ENCODE measurements around the gene CTNNA2. TPM values are rescaled to one million over a fixed set of nuclear protein-coding genes. Genes with fewer than 3 reads are reported as not detected.

The CTNNA2 gene
- total and polyA plus RNA-seq, 2 of the 8 experiments (the other 6 are each of a cell fraction or from before 2014, with no cell fraction given), result 3.9 to 9.0 TPM

DNA sequence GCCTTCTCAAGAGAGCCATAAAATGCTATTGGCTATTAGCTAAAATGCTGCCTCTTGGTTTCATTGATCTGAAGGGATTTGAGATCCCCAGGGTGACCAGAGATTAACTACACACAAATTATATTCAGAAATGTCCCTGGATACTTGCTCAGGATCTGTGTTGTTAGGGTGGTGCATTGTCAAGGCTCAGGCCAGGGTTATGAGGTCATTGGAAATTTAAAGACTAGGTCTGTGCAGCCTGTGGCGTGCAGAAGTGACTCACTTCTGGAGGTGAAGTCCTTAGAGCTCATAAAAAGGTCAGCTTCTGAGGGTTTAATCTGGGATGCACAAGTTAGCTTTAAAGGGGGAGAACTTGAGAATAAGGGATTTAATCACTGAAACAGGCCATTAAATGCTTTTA lies 768.2 kb downstream of the CTNNA2 start:
- CTCF ChIA-PET (ENCODE audit: partially characterized antibody), result no interaction called here
- H3K79me1 ChIP-seq (ENCODE audit: low read depth, low read length), result no peaks in the 10 kb centered on the region
- no peak overlapping the region for H2BK20ac ChIP-seq (ENCODE audit: low read length)
- no peak overlapping the region for H4K5ac ChIP-seq (ENCODE audit: insufficient read length, low read depth, low read length)
- H3K36me3 ChIP-seq (ENCODE audit: control insufficient read depth in 2 of 4, insufficient read depth in 4 of 4, low read length in 3 of 4), result no peaks in the 10 kb centered on the region
- H2BK15ac ChIP-seq (ENCODE audit: low read length), result no peak overlapping the region
- 0 out of 4 replicates have a peak, but pooled peaks cover 0 to 4% of the 10 kb centered on the region in 2 experiments for H3K9me3 ChIP-seq (ENCODE audit: insufficient read depth in 2 of 2, low read depth in 1 of 2, low read length in 1 of 2)
- no peaks in the 10 kb centered on the region for H3K4me1 ChIP-seq (replicated peaks in 1 of 4; ENCODE audit: control insufficient read depth in 3 of 4, insufficient read depth in 4 of 4, low read length in 3 of 4)
- H2AFZ ChIP-seq (ENCODE audit: low read length), result no peak overlapping the region
- no peaks in the 10 kb centered on the region for H3K79me2 ChIP-seq (ENCODE audit: control insufficient read depth in 1 of 2, insufficient read depth in 2 of 2, low read length in 2 of 2)
- no peak overlapping the region for H3K18ac ChIP-seq (ENCODE audit: extremely low read depth, low read length)
- 90% methylated on average over 1 of the region's 1 CpG; no CpG with 5 or more reads in 1 of the 2 experiments for whole genome bisulfite sequencing, 2 experiments (ENCODE audit: extremely low coverage in 1 of 2, insufficient coverage in 1 of 2, insufficient read length in 1 of 2, insufficient replicate concordance in 2 of 2, low coverage in 1 of 2, low lambda C conversion rate in 2 of 2, missing lambda C conversion rate in 1 of 2)
- H3K4me2 ChIP-seq (ENCODE audit: insufficient read depth in 1 of 2, low read depth in 2 of 2, low read length in 2 of 2), result no peak overlapping the region
- no peak overlapping the region for H2BK120ac ChIP-seq (replicated peaks; ENCODE audit: low read depth, low read length)
- FAIRE-seq, result no peak
- no peak overlapping the region for H4K91ac ChIP-seq (replicated peaks; ENCODE audit: insufficient read length, low read length)
- no peaks in the 10 kb centered on the region for H3K27me3 ChIP-seq (replicated peaks in 1 of 4; ENCODE audit: control insufficient read depth in 3 of 4, extremely low read depth in 1 of 4, insufficient read depth in 3 of 4, low read length in 3 of 4)
- no peaks in the 10 kb centered on the region; the same call in 1 of the 2 replicates for H3K23me2 ChIP-seq (ENCODE audit: low read depth, low read length)
- H3K27ac ChIP-seq (ENCODE audit: low read depth, low read length), result no peak overlapping the region
- no peaks in the 10 kb centered on the region for H4K20me1 ChIP-seq (replicated peaks in 1 of 2; ENCODE audit: control insufficient read depth in 1 of 2, insufficient read depth in 2 of 2, low read length in 2 of 2)
- H3K4me3 ChIP-seq (ENCODE audit: extremely low read depth in 1 of 4, insufficient read depth in 2 of 4, low read depth in 3 of 4, low read length in 4 of 4), result no peak overlapping the region
- H4K8ac ChIP-seq (ENCODE audit: extremely low read depth, insufficient read depth, low read length), result no peak overlapping the region
- no peak overlapping the region for H3K14ac ChIP-seq (ENCODE audit: insufficient read length)
- H2AK5ac ChIP-seq (ENCODE audit: low read depth, low read length), result no peak overlapping the region
- H2BK5ac ChIP-seq (ENCODE audit: low read depth, low read length), result no peak overlapping the region
- H3K4ac ChIP-seq (replicated peaks; ENCODE audit: insufficient read length, low read depth, low read length), result no peak overlapping the region
- DNase-seq (ENCODE audit: low read depth in 1 of 2, low spot score in 2 of 2), result no peak
- H3K23ac ChIP-seq (ENCODE audit: insufficient read length), result no peak overlapping the region
- H2BK12ac ChIP-seq (ENCODE audit: low read depth, low read length), result no peak overlapping the region
- no peak overlapping the region for H3K9ac ChIP-seq (replicated peaks in 1 of 4; ENCODE audit: extremely low read depth in 1 of 4, low read depth in 3 of 4, low read length in 3 of 4)
- no peak overlapping the region for H3K56ac ChIP-seq (replicated peaks; ENCODE audit: insufficient read length, low read depth, low read length)
- POLR2A ChIA-PET (ENCODE audit: partially characterized antibody), result no interaction called here
- TF ChIP-seq SIX5 (IDR thresholded peaks at IDR 0.05; ENCODE audit: low read depth, low read length), result no peak
- TF ChIP-seq HDAC6 (IDR thresholded peaks at IDR 0.05; ENCODE audit: low read depth, low read length), result no peak
- no peak for TF ChIP-seq EZH2 (IDR thresholded peaks at IDR 0.05; ENCODE audit: low read depth, low read length, severe bottlenecking)
- no peak for TF ChIP-seq TEAD4 (IDR thresholded peaks at IDR 0.05; ENCODE audit: low read depth, low read length)
- TF ChIP-seq CTBP2 (IDR thresholded peaks at IDR 0.05; ENCODE audit: borderline replicate concordance, insufficient read depth, insufficient read length, low read length), result no peak
- TF ChIP-seq POLR2A (IDR thresholded peaks at IDR 0.05; ENCODE audit: control extremely low read depth in 1 of 2, low read depth in 2 of 2, low read length in 2 of 2), result no peak
- TF ChIP-seq MAFK (IDR thresholded peaks at IDR 0.05; ENCODE audit: low read depth, low read length), result no peak
- no peak for TF ChIP-seq PHF8 (conservative IDR thresholded peaks at IDR 0.05; ENCODE audit: low read depth, low read length)
- no peak for TF ChIP-seq KDM4A (IDR thresholded peaks at IDR 0.05; ENCODE audit: low read depth, low read length, severe bottlenecking)
- no peak for TF ChIP-seq SP2 (IDR thresholded peaks at IDR 0.05; ENCODE audit: low read length)
- no peak for TF ChIP-seq EP300 (IDR thresholded peaks at IDR 0.05; ENCODE audit: borderline replicate concordance in 1 of 2, low read depth in 2 of 2, low read length in 2 of 2)
- no peak for TF ChIP-seq KDM1A (IDR thresholded peaks at IDR 0.05; ENCODE audit: borderline replicate concordance, low read length)

Measured in H1 (cell line).